Measurements from ENCODE around the gene SKOR1. TPM values are rescaled to one million over a fixed set of nuclear protein-coding genes. Genes with fewer than 3 reads are reported as not detected.
A peak's percentile ranks its signal among the peaks of the same experiment; 100 is the strongest.

SKOR1 gene
- total and polyA plus RNA-seq, 2 of the 13 experiments (the other 11 are each of a cell fraction or from before 2014, with no cell fraction given) = 0.09 to 0.11 TPM

GRCh38 chr15:67863442-67863987 is 38.2 kb downstream of the SKOR1 start (continued):
- TF ChIP-seq ZNF276 (CRISPR knock-in tag; IDR thresholded peaks at IDR 0.05; ENCODE audit: low read depth) (peak; percentile 74; the same call in 1 of the 2 replicates), HMG20A (CRISPR knock-in tag; IDR thresholded peaks at IDR 0.05; ENCODE audit: borderline replicate concordance) (no peak), TFE3 (CRISPR knock-in tag; IDR thresholded peaks at IDR 0.05) (0 out of 2 replicates have a peak, but pooled peaks have one; percentile 53), FOXP1 (IDR thresholded peaks at IDR 0.05) (no peak), FOXP1 (CRISPR knock-in tag; IDR thresholded peaks at IDR 0.05) (no peak), KMT2B (CRISPR knock-in tag; IDR thresholded peaks at IDR 0.05) (peak; percentile 79), KMT2A (CRISPR knock-in tag; IDR thresholded peaks at IDR 0.05) (peak; percentile 69), NR2F2 (IDR thresholded peaks at IDR 0.05; ENCODE audit: borderline replicate concordance, low read depth) (no peak), RARA (CRISPR knock-in tag; IDR thresholded peaks at IDR 0.05) (peak; percentile 23; the same call in 1 of the 2 replicates), CC2D1A (CRISPR knock-in tag; IDR thresholded peaks at IDR 0.05) (peak; percentile 56; the same call in 1 of the 2 replicates), STAT6 (CRISPR knock-in tag; IDR thresholded peaks at IDR 0.05; ENCODE audit: borderline replicate concordance) (no peak; the same call in 1 of the 2 replicates), RFX5 (IDR thresholded peaks at IDR 0.05; ENCODE audit: low read depth, low read length) (no peak), ZNF224 (CRISPR knock-in tag; IDR thresholded peaks at IDR 0.05) (peak; percentile 51; the same call in 1 of the 2 replicates), ZNF678 (CRISPR knock-in tag; IDR thresholded peaks at IDR 0.05) (no peak), NR2F1 (CRISPR knock-in tag; IDR thresholded peaks at IDR 0.05) (no peak), PRMT3 (CRISPR knock-in tag; IDR thresholded peaks at IDR 0.05; ENCODE audit: borderline replicate concordance, low read depth) (no peak), ZNF724P (CRISPR knock-in tag; IDR thresholded peaks at IDR 0.05; ENCODE audit: borderline replicate concordance) (peak; percentile 27; the same call in 1 of the 2 replicates), LRRFIP1 (CRISPR knock-in tag; conservative IDR thresholded peaks at IDR 0.05) (no peak), MXI1 (IDR thresholded peaks at IDR 0.05; ENCODE audit: borderline replicate concordance, low read depth, low read length) (peak; percentile 71; the same call in 1 of the 3 replicates), SATB2 (CRISPR knock-in tag; IDR thresholded peaks at IDR 0.05) (0 out of 2 replicates have a peak, but pooled peaks have one; percentile 70), NFKB2 (CRISPR knock-in tag; IDR thresholded peaks at IDR 0.05; ENCODE audit: borderline replicate concordance) (peak; percentile 89), FOXK1 (CRISPR knock-in tag; IDR thresholded peaks at IDR 0.05; ENCODE audit: borderline replicate concordance, low read depth) (peak; percentile 42; the same call in 1 of the 2 replicates), PAX8 (CRISPR knock-in tag; IDR thresholded peaks at IDR 0.05; ENCODE audit: borderline replicate concordance) (no peak)

All from HepG2 (cell line).